Esophagus muscularis mucosa (tissue), 4 donors: ENCODE data around the gene PAM16. TPM values are rescaled to one million over a fixed set of nuclear protein-coding genes. Genes with fewer than 3 reads are reported as not detected.
A peak's percentile ranks its signal among the peaks of the same experiment; 100 is the strongest.

Source experiments
- DNase-seq: peaks from one replicate; pipeline ENCODE4 v3.0.0-alpha.2; 2017; ENCODE audit errors: extremely low spot score
- H3K27ac ChIP-seq, 4 donors: fragments of 200-600 bp; sonication (generic); replicated peaks in 1 of 4; 1 replicate in 3 of 4; 2 replicates in 1 of 4; pipeline ENCODE4 v1.5.1; 2016 to 2019; ENCODE audit warnings: mild to moderate bottlenecking in 1 of 4
- H3K27me3 ChIP-seq, 4 donors: fragments of 200-600 bp; sonication (generic); one replicate each; pipeline versions ENCODE4 v1.5.1 to v1.6.0; 2016 to 2019
- H3K36me3 ChIP-seq, 4 donors: fragments of 200-600 bp; sonication (generic); one replicate each; pipeline ENCODE4 v1.5.1; 2016 to 2019
- H3K4me1 ChIP-seq, 4 donors: fragments of 200-600 bp; sonication (generic); one replicate each; pipeline ENCODE4 v1.5.1; 2016 to 2019
- H3K4me3 ChIP-seq, 4 donors: fragments of 200-600 bp; sonication (generic); 1 replicate in 2 of 4; 2 replicates in 2 of 4; pipeline ENCODE4 v1.5.1; 2016 to 2019; ENCODE audit warnings: mild to moderate bottlenecking in 4 of 4, moderate library complexity in 1 of 4
- H3K9me3 ChIP-seq, 4 donors: fragments of 200-600 bp; sonication (generic); 1 replicate in 3 of 4; 2 replicates in 1 of 4; pipeline ENCODE4 v1.5.1; 2016 to 2019
- CTCF ChIP-seq, 3 experiments: fragments of 200-600 bp in 2 of 3; fragments of 450-650 bp in 1 of 3; sonication (generic) in 2 of 3; IDR thresholded peaks; one replicate each; pipeline ENCODE4 v1.5.1; 2017 to 2019; ENCODE audit warnings: antibody characterized with exemption in 3 of 3, mild to moderate bottlenecking in 2 of 3, moderate library complexity in 1 of 3
- EP300 ChIP-seq: sonication (generic); formaldehyde crosslinking; IDR thresholded peaks from one replicate; pipeline ENCODE4 v1.6.1; 2017; ENCODE audit warnings: antibody characterized with exemption
- POLR2A ChIP-seq: fragments of 450-650 bp; IDR thresholded peaks from one replicate; pipeline ENCODE4 v1.6.1; 2017; ENCODE audit warnings: antibody characterized with exemption, moderate library complexity, mild to moderate bottlenecking, low read depth
- POLR2AphosphoS5 ChIP-seq, 2 donors: sonication (generic); formaldehyde crosslinking; IDR thresholded peaks; one replicate each; pipeline ENCODE4 v1.6.1; 2017; ENCODE audit warnings: antibody characterized with exemption in 2 of 2
- WGBS: methylation state at CpG from one replicate; pipeline ENCODE4 v1.1.5; 2018; 5-methylcytosine and 5-hydroxymethylcytosine counted together
- intact Hi-C: fragments of 100-400 bp; cut with DNase I; formaldehyde crosslinking; loops from one replicate; pipeline ENCODE4 v1.15.1; 2023
- total RNA-seq, 4 donors: library from RNA; depleted of rRNA; stranded (reverse); fragments of >200 nt; gene quantifications; one replicate each; pipeline versions ENCODE4 v1.1.0 to v1.2.1, GENCODE V29; 2016

Gene PAM16
- total RNA-seq, 4 donors from 2014 or later, result 24.5 to 44.1 (median 40.2) TPM

- 32% methylated on average over 15 of the region's 31 CpGs for WGBS
- Histone ChIP-seq H3K4me1 (peaks cover 64 to 92% (median 79%) of the 10 kb centered on the region in 4 donors), H3K27ac (peak overlapping the region; percentile 82 to 90 (median 84)), H3K4me3 (peak overlapping the region in 3 of 4 donors; percentile 6 to 41 (median 26)), H3K27me3 (no peaks in the 10 kb centered on the region), H3K9me3 (no peaks in the 10 kb centered on the region), H3K36me3 (peaks cover 5 to 14% (median 13%) of the 10 kb centered on the region in 4 donors)
- DNase-seq, result peak; percentile 95
- TF ChIP-seq POLR2AphosphoS5 (IDR thresholded peaks at IDR 0.05) (peak; percentile 40 to 70), CTCF (IDR thresholded peaks at IDR 0.05) (no peak)
- intact Hi-C loops, result no loop called here
Observed at GRCh38 chr16:4376126-4376892, 25.2 kb upstream of the PAM16 start.

GRCh38 chr16:4375717-4376116, 24.6 kb upstream of the PAM16 start:
- H3K27ac ChIP-seq, result peak overlapping the region; percentile 82 to 90 (median 84)
- peaks cover 69 to 95% (median 84%) of the 10 kb centered on the region in 4 donors for H3K4me1 ChIP-seq
- intact Hi-C loops, result no loop called here
- H3K4me3 ChIP-seq, result peak overlapping the region in 2 of 4 donors; percentile 26 to 41
- no peaks in the 10 kb centered on the region for H3K9me3 ChIP-seq
- DNase-seq, result no peak
- H3K27me3 ChIP-seq, result no peaks in the 10 kb centered on the region
- TF ChIP-seq EP300 (no peak), POLR2A (no peak), CTCF (IDR thresholded peaks at IDR 0.05) (no peak), POLR2AphosphoS5 (IDR thresholded peaks at IDR 0.05) (no peak)
- 83% methylated on average over 15 of the region's 15 CpGs for WGBS
- peaks cover 0 to 8% (median 7%) of the 10 kb centered on the region in 4 donors for H3K36me3 ChIP-seq

GRCh38 chr16:4373909-4374742, 23.0 kb upstream of the PAM16 start:
- Histone ChIP-seq H3K36me3 (peaks cover 0 to 3% (median 0%) of the 10 kb centered on the region in 4 donors), H3K27me3 (no peaks in the 10 kb centered on the region), H3K27ac (peak overlapping the region; percentile 82 to 90 (median 84)), H3K4me1 (peaks cover 69 to 98% (median 93%) of the 10 kb centered on the region in 4 donors), H3K4me3 (peak overlapping the region; percentile 66 to 75 (median 70)), H3K9me3 (no peaks in the 10 kb centered on the region)
- intact Hi-C loops, result no loop called here
- WGBS, result 23% methylated on average over 18 of the region's 30 CpGs
- TF ChIP-seq POLR2AphosphoS5 (IDR thresholded peaks at IDR 0.05), result peak; percentile 69 to 76
- no peak for TF ChIP-seq POLR2A
- no peak for DNase-seq

- H3K4me1 ChIP-seq, result peaks cover 69 to 93% (median 88%) of the 10 kb centered on the region in 4 donors
- no peak for DNase-seq
- no peak for TF ChIP-seq EP300
- TF ChIP-seq CTCF (IDR thresholded peaks at IDR 0.05), result no peak
- TF ChIP-seq POLR2A, result no peak
- WGBS, result 29% methylated on average over 4 of the region's 9 CpGs
- H3K9me3 ChIP-seq, result no peaks in the 10 kb centered on the region
- H3K27me3 ChIP-seq, result no peaks in the 10 kb centered on the region
- intact Hi-C loops, result no loop called here
- peak overlapping the region; percentile 66 to 75 (median 70) for H3K4me3 ChIP-seq
- peak overlapping the region; percentile 82 to 90 (median 84) for H3K27ac ChIP-seq
- H3K36me3 ChIP-seq, result peaks cover 0 to 2% (median 0%) of the 10 kb centered on the region in 4 donors
Observed at GRCh38 chr16:4373356-4373908, 22.3 kb upstream of the PAM16 start.
